Panc1 (cell line): ENCODE data around the gene RPL7A.

Experiments
- CTCF ChIP-seq: fragments of 450-650 bp; IDR thresholded peaks from 2 replicates; pipeline ENCODE4 v1.5.1; 2017; ENCODE audit warnings: mild to moderate bottlenecking
- POLR2AphosphoS5 ChIP-seq: IDR thresholded peaks from 2 replicates; pipeline ENCODE4 v1.6.1; 2012; ENCODE audit warnings: mild to moderate bottlenecking, low read depth, low read length, moderate library complexity
- REST ChIP-seq, 2 experiments: IDR thresholded peaks; 2 replicates each; pipeline ENCODE4 v1.6.1; 2011 to 2012; ENCODE audit warnings: low read depth in 2 of 2, control low read depth in 1 of 2, low read length in 1 of 2, mild to moderate bottlenecking in 1 of 2, moderate library complexity in 1 of 2; ENCODE audit not compliant: insufficient read depth in 1 of 2
- SIN3A ChIP-seq: IDR thresholded peaks from 2 replicates; pipeline ENCODE4 v1.6.1; 2012; ENCODE audit warnings: low read depth, mild to moderate bottlenecking, low read length, moderate library complexity, borderline replicate concordance; ENCODE audit not compliant: insufficient read depth

GRCh38 chr9:133379153-133380086 is 31.4 kb downstream of the RPL7A start:
- TF ChIP-seq CTCF (no peak), POLR2AphosphoS5 (no peak), REST (IDR thresholded peaks at IDR 0.05; ENCODE audit: insufficient read depth in 1 of 2, low read depth in 2 of 2, low read length in 1 of 2) (no peak), SIN3A (no peak)
